T follicular helper cell (primary cell): ENCODE data around the gene OBI1.

ENCODE experiments used
- DNase-seq: peaks from one replicate; pipeline ENCODE4 v3.0.0-alpha.2; 2020; ENCODE audit warnings: low read depth

OBI1 gene

GRCh38 chr13:78602561-78603239 is 56.3 kb downstream of the OBI1 start:
- DNase-seq: no peak

GRCh38 chr13:78601874-78602560 is 56.9 kb downstream of the OBI1 start:
- no peak for DNase-seq

- no peak for DNase-seq
Measured at GRCh38 chr13:78601124-78601873, 57.7 kb downstream of the OBI1 start.

- no peak for DNase-seq
Measured at GRCh38 chr13:78600280-78600883, 58.6 kb downstream of the OBI1 start.

GRCh38 chr13:78599645-78600279 is 59.2 kb downstream of the OBI1 start:
- DNase-seq: no peak

- DNase-seq: no peak
Measured at GRCh38 chr13:78598966-78599644, 59.9 kb downstream of the OBI1 start.

GRCh38 chr13:78598116-78598781 is 60.7 kb downstream of the OBI1 start:
- DNase-seq: no peak

- no peak for DNase-seq
Measured at GRCh38 chr13:78597602-78597932, 61.4 kb downstream of the OBI1 start.

- DNase-seq: no peak
Measured at GRCh38 chr13:78596736-78597601, 62.0 kb downstream of the OBI1 start.

GRCh38 chr13:78596399-78596735 is 62.6 kb downstream of the OBI1 start:
- DNase-seq: no peak

- DNase-seq: no peak
Measured at GRCh38 chr13:78595495-78596398, 63.2 kb downstream of the OBI1 start.

- no peak for DNase-seq
Measured at GRCh38 chr13:78594456-78594975, 64.4 kb downstream of the OBI1 start.

GRCh38 chr13:78593652-78594455 is 65.1 kb downstream of the OBI1 start:
- DNase-seq: no peak

- DNase-seq: no peak
Measured at GRCh38 chr13:78593129-78593528, 65.8 kb downstream of the OBI1 start.

GRCh38 chr13:78592584-78592983 is 66.4 kb downstream of the OBI1 start:
- DNase-seq: no peak

- no peak for DNase-seq
Measured at GRCh38 chr13:78589206-78589605, 69.7 kb downstream of the OBI1 start.

GRCh38 chr13:78587395-78587794 is 71.6 kb downstream of the OBI1 start:
- no peak for DNase-seq

GRCh38 chr13:78586706-78587105 is 72.2 kb downstream of the OBI1 start:
- DNase-seq: no peak
